Psoas muscle (tissue), 8 donors: ENCODE measurements around the gene AFF3. TPM values are rescaled to one million over a fixed set of nuclear protein-coding genes. Genes with fewer than 3 reads are reported as not detected.

Source experiments
- ATAC-seq, 4 donors: fragments of 200-7000 bp; cut with Tn5 transposase; one replicate each; pipeline ENCODE4 v1.9.1; 2020; ENCODE audit warnings: moderate library complexity in 3 of 4, mild to moderate bottlenecking in 2 of 4
- DNase-seq, 2 donors: peaks; one replicate each; pipeline ENCODE4 v3.0.0-alpha.2; 2020
- H3K27ac ChIP-seq: fragments of 200-600 bp; one replicate; pipeline ENCODE4 v1.8.0; 2022
- H3K27me3 ChIP-seq, 3 donors: fragments of 200-600 bp in 1 of 3; one replicate each; pipeline versions ENCODE4 v1.6.1 to v1.8.0; 2013 to 2022; ENCODE audit warnings: low read length in 2 of 3, mild to moderate bottlenecking in 2 of 3, moderate library complexity in 1 of 3; ENCODE audit not compliant: insufficient read depth in 3 of 3
- H3K36me3 ChIP-seq, 2 donors: fragments of 200-600 bp in 1 of 2; one replicate each; pipeline versions ENCODE4 v1.6.1 to v1.8.0; 2013 to 2022; ENCODE audit warnings: low read depth in 1 of 2, mild to moderate bottlenecking in 1 of 2, moderate library complexity in 1 of 2; ENCODE audit not compliant: insufficient read depth in 1 of 2
- H3K4me1 ChIP-seq: fragments of 200-600 bp; one replicate; pipeline ENCODE4 v1.8.0; 2022
- H3K4me3 ChIP-seq: fragments of 200-600 bp; one replicate; pipeline ENCODE4 v1.8.0; 2022; ENCODE audit warnings: mild to moderate bottlenecking
- H3K9me3 ChIP-seq: fragments of 200-600 bp; one replicate; pipeline ENCODE4 v1.8.0; 2022
- CTCF ChIP-seq: fragments of 200-600 bp; IDR thresholded peaks from one replicate; pipeline ENCODE4 v1.8.0; 2022; ENCODE audit warnings: antibody characterized with exemption
- WGBS, 3 donors: extraction: QIAGEN DNeasy Blood & Tissue Kit; methylation state at CpG; one replicate each; pipeline versions ENCODE4 v1.1.6 to v1.1.7; 2013; 5-methylcytosine and 5-hydroxymethylcytosine counted together
- intact Hi-C, 2 donors: fragments of 100-400 bp; cut with DNase I; formaldehyde crosslinking; loops; one replicate each; pipeline versions ENCODE4 v1.11.0 to v1.14.2; 2022
- polyA plus RNA-seq, 3 donors: library from polyadenylated mRNA; stranded (reverse); fragments of 200-250 nt; gene quantifications; one replicate each; pipeline ENCODE4 v1.2.3, GENCODE V29; 2013
- total RNA-seq, 4 donors: library from RNA; stranded (reverse); fragmentation: NEBNext Ultra II Directional in 2 of 4; extraction: Animal tissue kit (Norgen Biotek cat#: 25700) in 2 of 4; gene quantifications; one replicate each; pipeline versions ENCODE4 v1.2.1 to v1.2.4, GENCODE V29; 2021 to 2023
- donor health status: healthy with polysubstance abuse.
- donor health status: DM: no; HTN: no; CAD: no; lungs with moderate emphysema.
- donor health status: Bipolar disorder and iron deficiency.
- donor health status: healthy.
- donor health status: DM: yes; HTN: yes; CAD: no.
- donor health status: DM: no; HTN: no; CAD: no.
- donor health status: DM: no; HTN: no; CAD: no.
- donor health status: DM: yes; HTN: yes; CAD: no.

The AFF3 gene
- total and polyA plus RNA-seq, 7 donors, result 0.08 to 2.9 (median 0.44) TPM

- Histone ChIP-seq H3K9me3 (no peaks in the 10 kb centered on the region), H3K36me3 (no peaks in the 10 kb centered on the region), H3K4me1 (no peaks in the 10 kb centered on the region), H3K27me3 (no peaks in the 10 kb centered on the region), H3K27ac (no peak overlapping the region), H3K4me3 (no peak overlapping the region)
- ATAC-seq (no peak), DNase-seq (no peak)
- 90 to 94% (median 90%) methylated on average over 3 of the region's 3 CpGs for WGBS, 3 donors
- no peak for TF ChIP-seq CTCF
- intact Hi-C loops, result no loop called here
Observed at GRCh38 chr2:99876956-99877355, 265.4 kb downstream of the AFF3 start.

GRCh38 chr2:99875627-99876201 lies 266.7 kb downstream of the AFF3 start:
- Histone ChIP-seq H3K27me3 (no peaks in the 10 kb centered on the region), H3K27ac (no peak overlapping the region), H3K36me3 (no peaks in the 10 kb centered on the region), H3K4me3 (no peak overlapping the region), H3K9me3 (no peaks in the 10 kb centered on the region), H3K4me1 (no peaks in the 10 kb centered on the region)
- DNase-seq (no peak), ATAC-seq (no peak)
- intact Hi-C loops, result no loop called here
- 91 to 95% (median 93%) methylated on average over 7 of the region's 7 CpGs for WGBS, 3 donors
- TF ChIP-seq CTCF, result no peak

GRCh38 chr2:99868260-99868659 lies 274.1 kb downstream of the AFF3 start:
- no peak overlapping the region for H3K27ac ChIP-seq
- no peak for TF ChIP-seq CTCF
- H3K27me3 ChIP-seq, result no peaks in the 10 kb centered on the region
- no peaks in the 10 kb centered on the region for H3K4me1 ChIP-seq
- no peak overlapping the region for H3K4me3 ChIP-seq
- H3K36me3 ChIP-seq, result no peaks in the 10 kb centered on the region
- ATAC-seq (no peak), DNase-seq (no peak)
- intact Hi-C loops, result no loop called here
- WGBS, 3 donors, result 93 to 98% (median 95%) methylated on average over 4 of the region's 4 CpGs
- no peaks in the 10 kb centered on the region for H3K9me3 ChIP-seq

- H3K4me1 ChIP-seq, result no peaks in the 10 kb centered on the region
- intact Hi-C loops, result no loop called here
- H3K27me3 ChIP-seq, result no peaks in the 10 kb centered on the region
- 41 to 62% (median 47%) methylated on average over 11 of the region's 11 CpGs for WGBS, 3 donors
- no peaks in the 10 kb centered on the region for H3K9me3 ChIP-seq
- no peak for ATAC-seq
- DNase-seq, result no peak
- no peak overlapping the region for H3K27ac ChIP-seq
- TF ChIP-seq CTCF, result no peak
- no peaks in the 10 kb centered on the region for H3K36me3 ChIP-seq
- no peak overlapping the region for H3K4me3 ChIP-seq
Observed at GRCh38 chr2:99867770-99868169, 274.6 kb downstream of the AFF3 start.
